IMR-90 (cell line): ENCODE results near the gene PGLYRP2. TPM values are rescaled to one million over a fixed set of nuclear protein-coding genes. Genes with fewer than 3 reads are reported as not detected.

Experiments
- ATAC-seq: fragments of 200-7000 bp; cut with Tn5 transposase; 2 replicates; pipeline ENCODE4 v1.9.1; 2020; ENCODE audit warnings: low read depth, mild to moderate bottlenecking, moderate library complexity
- BruUV-seq: library from RNA; stranded (reverse); fragments of 400-500 nt; replicated peaks from 2 replicates; lab custom pipeline; 2021; lab: Mats Ljungman, UMichigan
- CTCF ChIA-PET: fragments of 300-600 bp; formaldehyde crosslinking; extraction: SDS; loops from one replicate; lab custom pipeline; 2021; ENCODE audit warnings: antibody characterized with exemption; lab: Yijun Ruan, JAX
- POLR2A ChIA-PET: fragments of 300-600 bp; sonication (Branson Sonifier 250); formaldehyde crosslinking; loops from one replicate; lab custom pipeline; 2022; ENCODE audit warnings: antibody characterized with exemption; ENCODE audit not compliant: unreplicated experiment; lab: Charles Lee
- DNase-seq: peaks from one replicate; pipeline ENCODE4 v3.0.0; 2013
- H2AFZ ChIP-seq: replicated peaks from 2 replicates; pipeline ENCODE3; 2013; ENCODE audit warnings: low read length, mild to moderate bottlenecking; ENCODE audit not compliant: poor library complexity
- H2AK5ac ChIP-seq: 2 replicates; pipeline ENCODE4 v1.6.1; 2013; ENCODE audit warnings: low read depth, low read length, inconsistent platforms
- H2AK9ac ChIP-seq: replicated peaks from 2 replicates; pipeline ENCODE3; 2013; ENCODE audit warnings: mild to moderate bottlenecking, low read depth, low read length, moderate library complexity; ENCODE audit not compliant: poor library complexity
- H2BK120ac ChIP-seq: 2 replicates; pipeline ENCODE4 v1.6.1; 2013; ENCODE audit warnings: low read depth, low read length, inconsistent platforms
- H2BK15ac ChIP-seq: 3 replicates; pipeline ENCODE4 v1.6.1; 2013; ENCODE audit warnings: low read depth, low read length, inconsistent platforms
- H2BK20ac ChIP-seq: 2 replicates; pipeline ENCODE4 v1.6.1; 2013; ENCODE audit warnings: low read depth, mild to moderate bottlenecking, inconsistent platforms, low read length, moderate library complexity
- H2BK5ac ChIP-seq: 2 replicates; pipeline ENCODE4 v1.6.1; 2013; ENCODE audit warnings: mild to moderate bottlenecking, low read depth, low read length, inconsistent platforms; ENCODE audit not compliant: poor library complexity, severe bottlenecking
- H3K14ac ChIP-seq: replicated peaks from 2 replicates; pipeline ENCODE4 v1.6.1; 2013; ENCODE audit warnings: low read depth, low read length, inconsistent platforms
- H3K18ac ChIP-seq: 2 replicates; pipeline ENCODE4 v1.6.1; 2013; ENCODE audit warnings: low read depth, low read length, control low read depth
- H3K23ac ChIP-seq: 2 replicates; pipeline ENCODE4 v1.6.1; 2013; ENCODE audit warnings: low read depth, low read length, inconsistent platforms
- H3K27ac ChIP-seq: 2 replicates; pipeline ENCODE4 v1.5.1; 2013; ENCODE audit warnings: mild to moderate bottlenecking, control low read depth, low read length; ENCODE audit not compliant: insufficient read depth
- H3K27me3 ChIP-seq: 2 replicates; pipeline ENCODE4 v1.6.1; 2013; ENCODE audit warnings: low read length; ENCODE audit not compliant: control insufficient read depth, insufficient read depth
- H3K36me3 ChIP-seq: 2 replicates; pipeline ENCODE4 v1.6.1; 2013; ENCODE audit warnings: low read length, mixed read lengths; ENCODE audit not compliant: control insufficient read depth, insufficient read depth
- H3K4ac ChIP-seq: 2 replicates; pipeline ENCODE4 v1.6.1; 2013; ENCODE audit warnings: low read depth, low read length, inconsistent platforms
- H3K4me1 ChIP-seq: 2 replicates; pipeline ENCODE4 v1.6.1; 2013; ENCODE audit warnings: low read length, mixed read lengths; ENCODE audit not compliant: control insufficient read depth, insufficient read depth
- H3K4me2 ChIP-seq: 2 replicates; pipeline ENCODE4 v1.6.1; 2013; ENCODE audit warnings: low read depth, mild to moderate bottlenecking, control low read depth, low read length, moderate library complexity
- H3K4me3 ChIP-seq: 2 replicates; pipeline ENCODE4 v1.5.1; 2013; ENCODE audit warnings: low read depth, mild to moderate bottlenecking, control low read depth, low read length, moderate library complexity; ENCODE audit not compliant: insufficient read depth
- H3K56ac ChIP-seq: 2 replicates; pipeline ENCODE4 v1.6.1; 2013; ENCODE audit warnings: low read length, inconsistent platforms; ENCODE audit not compliant: insufficient read depth; ENCODE audit errors: extremely low read depth
- H3K79me1 ChIP-seq, 2 experiments: 2 replicates each; pipeline ENCODE4 v1.6.1; 2013; ENCODE audit warnings: low read length in 2 of 2, inconsistent platforms in 1 of 2, low read depth in 1 of 2
- H3K9ac ChIP-seq: 2 replicates; pipeline ENCODE4 v1.6.1; 2013; ENCODE audit warnings: low read depth, low read length, control low read depth
- H3K9me1 ChIP-seq: 2 replicates; pipeline ENCODE4 v1.6.1; 2013; ENCODE audit warnings: low read length, inconsistent platforms; ENCODE audit not compliant: insufficient read depth
- H3K9me3 ChIP-seq: 2 replicates; pipeline ENCODE4 v1.6.1; 2013; ENCODE audit warnings: low read length; ENCODE audit not compliant: control insufficient read depth, insufficient read depth
- H4K20me1 ChIP-seq: 2 replicates; pipeline ENCODE4 v1.6.1; 2013; ENCODE audit warnings: low read length, inconsistent platforms; ENCODE audit not compliant: insufficient read depth
- H4K5ac ChIP-seq: 2 replicates; pipeline ENCODE4 v1.6.1; 2013; ENCODE audit warnings: mild to moderate bottlenecking, low read depth, low read length, control low read depth
- H4K8ac ChIP-seq, 2 experiments: 2 replicates each; pipeline ENCODE4 v1.6.1; 2013; ENCODE audit warnings: low read depth in 2 of 2, low read length in 2 of 2, control low read depth in 1 of 2, inconsistent platforms in 1 of 2
- H4K91ac ChIP-seq: 2 replicates; pipeline ENCODE4 v1.6.1; 2013; ENCODE audit warnings: low read depth, low read length, inconsistent platforms; ENCODE audit not compliant: insufficient read depth
- MAFK ChIP-seq: IDR thresholded peaks from 2 replicates; pipeline ENCODE4 v1.6.1; 2012; ENCODE audit warnings: low read depth, low read length, improper control_type of control experiment
- POLR2A ChIP-seq: IDR thresholded peaks from 2 replicates; pipeline ENCODE4 v1.6.1; 2012; ENCODE audit warnings: mild to moderate bottlenecking, low read depth, low read length
- RFX5 ChIP-seq: IDR thresholded peaks from 2 replicates; pipeline ENCODE4 v1.8.0; 2012; ENCODE audit warnings: low read depth, mild to moderate bottlenecking, low read length, moderate library complexity
- WGBS, 2 experiments: methylation state at CpG; one replicate each; pipeline versions ENCODE4 v1.1.5 to v1.1.7; 2013; ENCODE audit warnings: missing lambda C conversion rate in 2 of 2; ENCODE audit not compliant: insufficient read length in 1 of 2; ENCODE audit errors: extremely low coverage in 2 of 2; 5-methylcytosine and 5-hydroxymethylcytosine counted together
- dilution Hi-C: fragments of 300-500 bp; cut with HindIII; formaldehyde crosslinking; loops from one replicate; pipeline ENCODE4 v1.14.3; 2018; ENCODE audit warnings: low sequenced_read_pairs; ENCODE audit not compliant: unreplicated experiment
- in situ Hi-C: fragments of 300-500 bp; cut with MboI; formaldehyde crosslinking; loops from 3 replicates; pipeline ENCODE4 v1.14.3; 2019; ENCODE audit warnings: low sequenced_read_pairs, inconsistent platforms, mixed read lengths
- intact Hi-C: fragments of 100-400 bp; cut with micrococcal nuclease; formaldehyde crosslinking; loops from 2 replicates; pipeline ENCODE4 v1.10.0; 2022
- polyA plus RNA-seq, 3 experiments: library from polyadenylated mRNA; depleted of rRNA; stranded (reverse); fragments of >200 nt; gene quantifications; 2 replicates each; pipeline ENCODE4 v1.2.3, GENCODE V29; 2012; ENCODE audit warnings: low replicate concordance in 1 of 3
- total RNA-seq: library from RNA; depleted of rRNA; stranded (reverse); fragments of >200 nt; gene quantifications from 2 replicates; pipeline ENCODE4 v1.2.3, GENCODE V29; 2012
- TF ChIP-seq, protein P1 (sequence below): conservative IDR thresholded peaks from 2 replicates; pipeline ENCODE4 v1.5.1; 2012; ENCODE audit warnings: mild to moderate bottlenecking, low read depth, low read length, improper control_type of control experiment

Gene PGLYRP2
- total and polyA plus RNA-seq, 2 of the 4 experiments (the other 2 are of a cell fraction) = not detected

DNA sequence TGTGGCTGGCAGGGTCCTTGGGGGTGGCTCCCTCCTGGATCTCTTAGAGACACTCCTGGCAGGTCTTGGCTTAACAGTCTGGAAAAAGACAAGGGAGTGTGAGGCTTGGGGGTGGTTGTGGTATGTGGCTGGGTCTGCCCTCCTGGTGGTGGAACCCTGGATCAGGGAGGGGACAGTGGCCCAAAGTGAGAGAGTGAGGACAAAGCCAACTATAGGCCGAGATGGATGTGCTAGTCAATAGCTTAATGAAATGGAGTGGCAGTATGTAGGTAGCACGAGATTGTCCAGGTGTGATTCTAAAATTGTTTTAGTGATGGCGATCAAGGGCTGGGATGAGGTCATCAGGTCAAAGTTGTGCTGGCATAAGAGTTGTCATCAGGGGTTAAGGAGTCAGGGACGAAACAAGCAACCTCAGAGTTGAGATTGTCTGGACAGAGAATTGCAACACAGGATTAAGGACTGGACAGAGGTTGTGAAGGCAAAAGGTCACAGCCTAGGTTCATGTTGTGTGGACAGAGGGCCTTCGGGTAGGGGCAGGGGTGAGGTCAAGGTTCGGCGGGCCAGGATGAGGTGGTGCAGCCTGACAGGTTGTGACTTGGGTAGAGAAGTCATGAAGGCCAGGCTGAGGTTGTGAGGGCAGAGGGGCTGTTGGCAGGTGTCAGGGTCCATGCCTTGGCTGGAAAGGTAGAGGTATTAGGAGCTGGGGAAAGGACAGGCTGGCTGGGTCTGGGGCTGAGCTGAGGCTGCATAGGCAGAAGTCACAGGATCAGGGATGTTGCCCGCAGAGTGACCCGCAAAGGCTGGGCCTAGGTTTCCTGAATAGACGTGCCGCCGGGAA is 10.4 kb downstream of the PGLYRP2 start:
- POLR2A ChIA-PET = no interaction called here
- Histone ChIP-seq H3K27ac (no peak overlapping the region), H3K4ac (no peak overlapping the region), H4K20me1 (no peaks in the 10 kb centered on the region), H3K36me3 (no peaks in the 10 kb centered on the region), H4K8ac (no peak overlapping the region), H3K4me1 (no peaks in the 10 kb centered on the region; the same call in 1 of the 2 replicates), H3K9ac (no peak overlapping the region), H2AFZ (no peak overlapping the region), H3K27me3 (peaks cover 21% of the 10 kb centered on the region), H2AK9ac (no peak overlapping the region), H2BK5ac (no peak overlapping the region), H3K9me3 (no peaks in the 10 kb centered on the region), H4K5ac (no peak overlapping the region), H3K14ac (no peak overlapping the region), H2BK20ac (no peak overlapping the region), H2AK5ac (no peak overlapping the region), H2BK120ac (no peak overlapping the region), H2BK15ac (no peak overlapping the region), H3K18ac (no peak overlapping the region), H3K23ac (no peak overlapping the region), H3K4me3 (no peak overlapping the region), H3K79me1 (no peaks in the 10 kb centered on the region), H4K91ac (no peak overlapping the region), H3K9me1 (no peaks in the 10 kb centered on the region), H3K56ac (no peak overlapping the region), H3K4me2 (no peak overlapping the region)
- CTCF ChIA-PET = no interaction called here
- dilution Hi-C loops = no loop called here
- intact Hi-C loops = no loop called here
- ATAC-seq (no peak), DNase-seq (no peak)
- in situ Hi-C loops = loop anchor here (5.0 kb wide), 1 partner anchor 83 kb away; no protein-coding TSS in a partner anchor
- BruUV-seq = no TSS peak
- WGBS, 2 experiments = 45% methylated on average over 8 of the region's 12 CpGs; no CpG with 5 or more reads in 1 of the 2 experiments
- TF ChIP-seq RFX5 (no peak), MAFK (no peak), POLR2A (no peak)
- TF ChIP-seq, protein P1, sequence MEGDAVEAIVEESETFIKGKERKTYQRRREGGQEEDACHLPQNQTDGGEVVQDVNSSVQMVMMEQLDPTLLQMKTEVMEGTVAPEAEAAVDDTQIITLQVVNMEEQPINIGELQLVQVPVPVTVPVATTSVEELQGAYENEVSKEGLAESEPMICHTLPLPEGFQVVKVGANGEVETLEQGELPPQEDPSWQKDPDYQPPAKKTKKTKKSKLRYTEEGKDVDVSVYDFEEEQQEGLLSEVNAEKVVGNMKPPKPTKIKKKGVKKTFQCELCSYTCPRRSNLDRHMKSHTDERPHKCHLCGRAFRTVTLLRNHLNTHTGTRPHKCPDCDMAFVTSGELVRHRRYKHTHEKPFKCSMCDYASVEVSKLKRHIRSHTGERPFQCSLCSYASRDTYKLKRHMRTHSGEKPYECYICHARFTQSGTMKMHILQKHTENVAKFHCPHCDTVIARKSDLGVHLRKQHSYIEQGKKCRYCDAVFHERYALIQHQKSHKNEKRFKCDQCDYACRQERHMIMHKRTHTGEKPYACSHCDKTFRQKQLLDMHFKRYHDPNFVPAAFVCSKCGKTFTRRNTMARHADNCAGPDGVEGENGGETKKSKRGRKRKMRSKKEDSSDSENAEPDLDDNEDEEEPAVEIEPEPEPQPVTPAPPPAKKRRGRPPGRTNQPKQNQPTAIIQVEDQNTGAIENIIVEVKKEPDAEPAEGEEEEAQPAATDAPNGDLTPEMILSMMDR = no peak
